Stimulated activated CD8-positive, alpha-beta memory T cell treated with anti-CD3 and anti-CD28 coated beads, Interleukin-12 subunit alpha, Interleukin-12 subunit beta, amount 100 ng/mL, for 1 hour (primary cell): ENCODE measurements around the gene PLPP1.

Experiments used
- DNase-seq: peaks from one replicate; pipeline ENCODE4 v3.0.0-alpha.2; 2020; ENCODE audit warnings: low read depth

PLPP1 gene

DNA sequence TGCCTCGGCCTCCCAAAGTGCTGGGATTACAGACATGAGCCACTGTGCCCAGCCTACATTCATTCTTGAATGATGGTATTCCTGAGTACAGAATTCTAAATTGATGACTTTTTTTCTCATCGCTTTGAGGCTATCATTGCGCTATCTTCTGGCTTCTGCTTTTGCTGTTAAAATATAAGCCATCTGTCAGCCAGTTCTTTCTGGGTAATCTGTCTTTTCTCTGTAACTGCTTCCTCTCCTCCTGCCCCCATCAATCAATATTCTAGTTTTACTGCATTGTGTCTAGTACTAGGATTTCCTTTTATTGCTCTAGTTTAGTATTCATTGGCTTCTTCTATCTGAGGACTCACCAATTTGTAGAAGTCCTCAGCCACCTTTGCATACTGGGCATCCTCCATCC lies 89.0 kb downstream of the PLPP1 start:
- DNase-seq = no peak

DNA sequence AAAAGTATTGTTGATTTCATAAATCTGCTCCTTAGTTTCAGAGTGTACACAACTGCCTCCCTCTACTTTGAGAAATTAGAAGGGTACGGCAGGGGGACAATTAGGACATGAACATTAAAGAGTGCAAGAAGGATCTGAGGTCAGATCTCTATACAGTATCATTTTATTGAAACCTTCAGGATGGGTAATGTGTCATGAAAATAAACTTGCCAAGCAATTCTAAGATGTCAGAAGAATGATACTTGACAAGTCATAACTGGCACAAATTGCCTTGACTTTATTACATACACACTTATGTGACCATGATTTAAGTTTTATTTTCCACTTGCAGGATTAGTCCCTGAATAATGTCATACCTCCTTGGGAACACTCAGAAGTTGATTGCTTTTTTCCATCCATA lies 92.8 kb downstream of the PLPP1 start:
- DNase-seq = no peak

- DNase-seq = no peak
These were observed 93.5 kb downstream of the PLPP1 start for GRCh38 chr5:55441107-55441771.

- no peak for DNase-seq
These were observed 94.5 kb downstream of the PLPP1 start for GRCh38 chr5:55440188-55440646.

GRCh38 chr5:55438998-55439397 lies 95.8 kb downstream of the PLPP1 start:
- DNase-seq = no peak

DNA sequence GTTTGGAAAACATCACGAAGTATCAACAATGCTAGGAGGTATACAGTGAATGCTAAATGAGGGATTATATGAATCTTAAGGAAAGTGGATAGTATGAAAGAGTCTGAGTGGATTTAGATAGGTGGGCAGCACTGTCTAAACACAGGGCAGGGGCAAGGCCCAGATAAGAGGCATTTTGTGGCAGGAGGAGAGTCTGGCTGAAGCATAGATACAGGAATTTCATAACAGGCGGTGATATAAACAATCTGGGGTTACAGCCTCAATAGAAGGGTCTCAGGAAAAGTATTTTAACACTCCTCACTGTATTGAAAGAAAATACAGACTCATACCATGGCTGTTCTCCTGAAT lies 96.9 kb downstream of the PLPP1 start:
- DNase-seq = no peak

GRCh38 chr5:55437452-55437851 lies 97.3 kb downstream of the PLPP1 start:
- no peak for DNase-seq

GRCh38 chr5:55432549-55432948 lies 102.2 kb downstream of the PLPP1 start:
- no peak for DNase-seq

DNA sequence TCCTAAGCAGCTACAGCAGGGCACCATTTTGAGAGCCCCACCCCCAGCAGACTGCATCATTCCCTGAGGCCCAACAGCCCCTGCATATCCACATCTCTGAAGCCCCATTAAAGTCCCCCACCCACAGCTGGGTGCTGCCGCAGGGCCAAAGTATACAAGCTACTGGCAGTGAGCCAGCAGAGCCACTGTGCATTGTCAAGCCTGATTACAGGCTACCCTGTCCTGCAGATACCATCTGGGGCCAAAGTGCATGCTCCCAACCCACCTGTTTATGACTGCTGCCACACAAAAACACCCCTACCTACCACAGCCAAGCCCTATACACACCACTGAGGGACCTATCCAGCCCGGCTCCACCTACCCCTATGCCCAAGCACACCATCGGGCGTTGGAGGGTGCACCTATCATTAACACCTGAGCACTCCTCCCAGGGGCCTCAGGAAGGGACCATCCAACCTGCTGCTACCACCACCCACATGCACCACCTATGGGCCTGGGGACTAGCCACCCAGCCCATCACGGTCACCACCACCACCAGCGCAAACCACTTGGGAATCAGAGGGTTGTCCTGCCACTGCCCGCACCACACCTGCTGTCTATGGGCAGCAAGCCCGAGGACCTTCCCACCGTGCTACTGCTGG lies 105.0 kb downstream of the PLPP1 start:
- DNase-seq = no peak

DNA sequence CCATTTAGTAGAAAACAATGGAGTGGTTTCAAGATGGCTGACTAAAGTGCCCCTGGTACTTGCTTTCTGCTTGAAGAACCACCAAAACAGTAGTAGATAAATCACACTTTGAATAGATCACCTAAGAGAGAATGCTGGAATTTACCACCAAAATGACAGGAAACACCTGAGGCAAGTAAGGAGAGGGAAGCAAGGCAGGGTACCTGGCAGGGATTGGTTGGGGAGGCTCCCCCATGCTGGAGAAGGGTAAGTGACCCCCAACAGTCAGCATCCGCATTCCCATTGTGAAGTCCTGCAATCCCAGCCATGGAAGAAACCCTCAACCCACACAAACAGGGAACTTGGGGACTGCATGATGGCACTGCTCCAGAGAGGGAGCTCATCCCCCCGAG lies 105.5 kb downstream of the PLPP1 start:
- no peak for DNase-seq

GRCh38 chr5:55427157-55427556 lies 107.6 kb downstream of the PLPP1 start:
- no peak for DNase-seq

- no peak for DNase-seq
These were observed 108.3 kb downstream of the PLPP1 start for GRCh38 chr5:55426455-55426854.

DNA sequence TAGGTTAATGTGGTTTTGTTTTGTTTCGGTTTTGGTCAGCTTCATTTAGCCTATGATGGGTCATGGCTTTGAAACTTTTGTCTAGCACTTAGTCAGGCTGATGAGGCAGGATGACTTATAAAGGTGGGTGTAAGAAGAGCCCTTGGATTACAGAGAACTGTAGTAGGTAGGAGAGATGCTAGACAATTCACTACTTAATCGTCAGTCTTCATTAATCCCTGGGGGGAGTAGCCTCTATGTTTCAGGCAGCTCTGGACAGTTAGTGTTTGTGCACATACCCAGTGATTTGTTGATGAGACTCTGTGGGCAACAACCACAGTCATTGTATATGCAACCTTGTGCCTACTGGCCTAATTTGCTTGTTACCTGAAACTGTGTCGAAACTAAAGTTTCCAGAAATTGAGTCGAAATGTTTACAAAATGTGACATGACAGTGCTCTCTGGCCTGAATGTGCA lies 113.7 kb downstream of the PLPP1 start:
- no peak for DNase-seq

DNA sequence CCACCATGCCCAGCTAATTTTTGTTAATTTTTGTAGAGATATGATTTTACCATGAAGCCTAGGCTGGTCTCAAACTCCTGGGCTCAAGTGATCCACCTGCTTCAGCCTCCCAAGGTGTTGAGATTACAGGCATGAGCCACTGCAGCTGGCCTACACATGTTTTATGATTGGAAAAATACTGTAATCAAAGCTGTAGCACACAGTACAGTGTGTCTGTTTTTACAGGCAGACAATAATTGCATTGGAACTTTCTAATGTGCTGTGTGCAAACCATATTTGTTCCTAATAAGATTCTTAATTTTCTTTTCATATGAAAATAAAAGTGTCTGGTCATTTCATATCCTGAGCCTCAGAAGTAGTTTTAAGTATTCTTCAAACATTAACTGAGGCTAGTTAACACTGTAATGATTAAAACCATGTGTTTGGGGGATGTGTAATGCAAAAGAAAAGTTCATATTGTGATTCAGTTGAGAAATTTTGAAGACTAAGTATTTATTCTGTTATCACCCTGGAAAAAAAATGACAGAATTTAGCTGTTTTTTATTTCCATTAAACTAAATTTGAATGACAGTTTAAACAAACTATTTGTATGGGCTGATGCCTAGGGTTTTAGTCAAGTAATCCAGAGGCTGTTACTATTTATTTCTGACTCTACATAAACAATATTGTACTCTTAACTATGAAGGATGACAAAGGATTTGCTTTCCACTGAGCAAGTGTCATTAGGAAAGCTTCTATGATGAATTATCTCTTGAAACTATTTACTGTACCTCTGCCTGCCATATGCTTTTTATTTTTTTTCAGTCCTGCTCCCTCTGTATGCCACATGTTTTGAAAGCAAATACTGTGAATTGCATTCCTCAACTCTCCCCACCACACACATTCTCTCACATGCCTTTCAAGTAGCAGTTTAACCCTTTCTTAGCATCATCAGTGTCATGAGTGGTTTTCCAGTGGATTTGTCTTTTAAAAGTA lies 115.5 kb downstream of the PLPP1 start:
- DNase-seq = no peak

GRCh38 chr5:55416306-55416705 lies 118.5 kb downstream of the PLPP1 start:
- DNase-seq = no peak

- DNase-seq = no peak
These were observed 119.7 kb downstream of the PLPP1 start for GRCh38 chr5:55415071-55415470.

DNA sequence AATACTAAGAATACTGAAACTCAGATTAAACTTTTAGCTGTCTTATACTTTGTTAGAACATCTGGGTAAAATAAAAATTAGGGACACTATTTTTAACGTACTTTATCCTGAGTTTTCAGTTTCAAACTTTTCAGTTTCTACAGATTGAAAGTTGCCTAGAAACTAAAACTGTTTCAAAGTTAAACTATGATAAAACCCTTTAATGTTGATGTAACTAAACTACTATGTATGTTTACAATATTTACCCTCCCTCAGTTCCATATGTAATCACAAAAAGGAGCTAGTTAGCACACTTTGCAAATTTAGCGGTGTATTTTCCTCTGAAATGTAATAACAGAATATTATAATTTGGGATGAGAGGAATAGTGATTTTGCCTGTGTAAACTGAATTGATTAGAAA lies 121.1 kb downstream of the PLPP1 start:
- no peak for DNase-seq

- DNase-seq = no peak
These were observed 122.9 kb downstream of the PLPP1 start for GRCh38 chr5:55411876-55412275.

DNA sequence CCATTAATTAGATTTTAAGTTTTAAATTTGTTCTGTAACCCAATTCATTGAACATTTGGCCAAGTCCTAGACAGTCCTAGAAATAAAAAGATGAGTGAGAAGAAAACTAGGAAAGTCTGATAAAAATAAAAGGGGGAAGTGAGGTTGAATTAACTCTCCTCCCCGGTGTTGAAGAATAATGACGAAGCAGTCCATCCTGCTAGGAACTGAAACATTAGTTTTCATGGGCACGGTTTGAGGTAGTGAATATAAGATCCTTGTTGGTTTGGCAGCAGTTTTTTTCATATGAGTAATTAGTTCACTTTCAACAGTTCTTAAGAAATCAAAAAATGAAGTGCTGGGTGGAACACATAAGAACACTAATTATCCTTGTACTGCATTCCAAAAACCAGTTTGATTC lies 123.9 kb downstream of the PLPP1 start:
- no peak for DNase-seq

GRCh38 chr5:55409775-55410174 lies 125.0 kb downstream of the PLPP1 start:
- DNase-seq = no peak

DNA sequence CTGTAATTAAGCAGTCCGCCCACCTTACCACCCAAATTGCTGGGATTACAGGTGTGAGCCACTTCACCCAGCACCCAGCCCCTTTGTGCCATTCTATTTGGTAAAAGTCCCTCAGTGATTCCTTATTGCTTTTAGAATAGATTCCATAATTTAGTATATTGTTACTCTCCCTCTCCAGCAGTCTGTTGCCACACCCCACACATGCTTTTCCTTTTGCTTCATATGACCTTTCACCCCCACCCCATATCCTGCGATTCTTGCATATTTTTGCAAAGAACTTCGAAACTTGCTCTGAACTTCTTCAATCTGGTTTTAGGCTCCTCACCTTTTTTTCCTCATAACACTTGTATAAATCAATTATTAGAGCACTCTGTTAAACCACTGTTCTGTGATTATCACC lies 126.8 kb downstream of the PLPP1 start:
- no peak for DNase-seq

DNA sequence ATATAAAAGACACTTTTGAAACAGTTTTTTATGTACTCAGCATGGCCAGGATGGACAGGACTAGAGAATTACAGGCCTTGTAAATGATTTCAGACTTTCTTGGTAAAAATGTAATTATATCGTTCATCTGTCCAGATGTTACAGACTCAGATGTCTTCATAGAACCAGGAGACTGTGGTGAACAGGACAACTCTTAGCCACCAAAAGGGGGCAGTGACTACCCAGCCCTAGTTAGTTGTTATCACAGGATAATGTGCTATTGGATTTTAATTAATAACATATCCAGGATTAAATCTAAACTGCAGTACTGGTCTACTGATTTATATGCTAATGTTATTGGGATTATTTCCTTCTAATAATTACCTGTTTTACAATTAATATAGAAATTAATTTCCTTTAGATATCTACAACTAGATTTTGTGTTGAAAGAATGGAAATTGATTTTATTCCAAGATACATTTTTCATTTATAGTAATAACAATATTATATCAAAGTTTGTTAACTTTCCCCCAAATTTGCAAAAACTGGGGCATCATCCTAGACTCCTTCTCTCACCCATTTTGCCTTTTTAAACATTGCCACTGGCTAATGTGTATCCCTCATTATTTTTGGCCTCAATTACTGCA lies 127.6 kb downstream of the PLPP1 start:
- DNase-seq = no peak
